DND-41 (cell line): Measurements from ENCODE around the gene SPATA31D4.

Experiments used
- CTCF ChIP-seq: IDR thresholded peaks from 2 replicates; pipeline ENCODE4 v1.5.1; 2012; ENCODE audit warnings: borderline replicate concordance, low read length, moderate library complexity, mild to moderate bottlenecking; ENCODE audit not compliant: poor library complexity, severe bottlenecking; ENCODE audit errors: extremely low read depth
- EZH2 ChIP-seq: IDR thresholded peaks from 3 replicates; pipeline ENCODE4 v1.6.1; 2012; ENCODE audit warnings: borderline replicate concordance, low read depth, mild to moderate bottlenecking, moderate library complexity, low read length, inconsistent platforms; ENCODE audit not compliant: severe bottlenecking

- no peak for TF ChIP-seq CTCF
- no peak for TF ChIP-seq EZH2
Observed at GRCh38 chr9:81912135-81912534, 16.1 kb upstream of the SPATA31D4 start.
